HCT116 (cell line): ENCODE results near the gene CUL9. TPM values are rescaled to one million over a fixed set of nuclear protein-coding genes. Genes with fewer than 3 reads are reported as not detected.

Experiments
- ATAC-seq: fragments of 200-7000 bp; cut with Tn5 transposase; 2 replicates; pipeline ENCODE4 v1.9.1; 2020; ENCODE audit warnings: mild to moderate bottlenecking, moderate library complexity
- BruUV-seq: library from RNA; stranded (reverse); fragments of 400-500 nt; replicated peaks from 2 replicates; lab custom pipeline; 2021; lab: Mats Ljungman, UMichigan
- CTCF ChIA-PET: fragments of 300-600 bp; sonication (Branson Sonifier 250); formaldehyde crosslinking; loops from one replicate; lab custom pipeline; 2021; ENCODE audit warnings: antibody characterized with exemption; lab: Charles Lee
- POLR2A ChIA-PET: fragments of 300-600, 350-600 bp; sonication (Branson Sonifier 250); formaldehyde crosslinking; loops from one replicate; lab custom pipeline; 2021; ENCODE audit warnings: antibody characterized with exemption; lab: Charles Lee
- RAD21 ChIA-PET, 2 experiments: fragments of 300-600 bp; sonication (Branson Sonifier 250); formaldehyde crosslinking; loops; one replicate each; lab custom pipeline; 2023; ENCODE audit warnings: low total read pairs in 2 of 2; ENCODE audit not compliant: uncharacterized antibody in 2 of 2, unreplicated experiment in 2 of 2, low non-redundant PET in 1 of 2; lab: Charles Lee
- DNase-seq: peaks from one replicate; pipeline ENCODE4 v3.0.0-alpha.2; 2010; ENCODE audit warnings: low read depth, low spot score
- H2AFZ ChIP-seq: fragments of 200-600 bp; shearing (Covaris generic), sonication (generic); 2 replicates; pipeline ENCODE4 v1.6.1; 2017; ENCODE audit warnings: low read depth, mixed run types, mixed read lengths, antibody characterized with exemption, low read length; ENCODE audit not compliant: poor library complexity, severe bottlenecking
- H3K27ac ChIP-seq: 2 replicates; pipeline ENCODE4 v1.5.1; 2012; ENCODE audit warnings: low read depth, low read length
- H3K27me3 ChIP-seq: fragments of 200-600 bp; sonication (generic); 2 replicates; pipeline ENCODE4 v1.6.1; 2016; ENCODE audit warnings: mixed run types, low read length, mixed read lengths; ENCODE audit not compliant: insufficient read depth
- H3K36me3 ChIP-seq, 2 experiments: fragments of 200-500 bp in 1 of 2; fragments of 200-600 bp in 1 of 2; sonication (Bioruptor generic) in 1 of 2; sonication (generic) in 1 of 2; 2 replicates each; pipeline versions ENCODE4 v1.5.1 to v1.6.1; 2014 to 2016; ENCODE audit warnings: low read length in 2 of 2, inconsistent platforms in 1 of 2, mixed read lengths in 1 of 2, mixed run types in 1 of 2; ENCODE audit not compliant: insufficient read depth in 2 of 2, control insufficient read depth in 1 of 2
- H3K4me1 ChIP-seq, 2 experiments: fragments of 200-600 bp in 1 of 2; sonication (generic) in 1 of 2; 2 replicates each; pipeline versions ENCODE4 v1.5.1 to v1.6.1; 2012 to 2017; ENCODE audit warnings: low read length in 2 of 2, inconsistent platforms in 1 of 2, mild to moderate bottlenecking in 1 of 2, mixed read lengths in 1 of 2, mixed run types in 1 of 2, moderate library complexity in 1 of 2; ENCODE audit not compliant: insufficient read depth in 2 of 2, control insufficient read depth in 1 of 2
- H3K4me2 ChIP-seq: fragments of 200-600 bp; sonication (generic); 2 replicates; pipeline ENCODE4 v1.6.1; 2017; ENCODE audit warnings: mixed run types, low read length, mixed read lengths
- H3K4me3 ChIP-seq, 2 experiments: fragments of 200-600 bp in 1 of 2; sonication (generic) in 1 of 2; replicated peaks in 1 of 2; 2 replicates each; pipeline ENCODE4 v1.5.1; 2011 to 2016; ENCODE audit warnings: low read length in 2 of 2, control low read depth in 1 of 2, low read depth in 1 of 2, mild to moderate bottlenecking in 1 of 2, mixed read lengths in 1 of 2, mixed run types in 1 of 2
- H3K79me2 ChIP-seq: fragments of 200-600 bp; sonication (generic); 2 replicates; pipeline ENCODE4 v1.6.1; 2017; ENCODE audit warnings: mild to moderate bottlenecking, mixed run types, low read length, moderate library complexity, mixed read lengths; ENCODE audit not compliant: insufficient read depth
- H3K9ac ChIP-seq: fragments of 200-600 bp; sonication (generic); 2 replicates; pipeline ENCODE4 v1.6.1; 2016; ENCODE audit warnings: low read length, mixed read lengths
- H3K9me2 ChIP-seq: fragments of 200-600 bp; sonication (generic), shearing (Covaris generic); 2 replicates; pipeline ENCODE4 v1.6.1; 2017; ENCODE audit warnings: mixed run types, mild to moderate bottlenecking, moderate library complexity; ENCODE audit not compliant: insufficient read depth
- H3K9me3 ChIP-seq, 2 experiments: fragments of 200-500 bp in 1 of 2; fragments of 200-600 bp in 1 of 2; sonication (Bioruptor generic) in 1 of 2; sonication (generic) in 1 of 2; 2 replicates each; pipeline ENCODE4 v1.6.1; 2014 to 2017; ENCODE audit warnings: low read length in 2 of 2, mixed read lengths in 2 of 2, inconsistent platforms in 1 of 2, low read depth in 1 of 2, mild to moderate bottlenecking in 1 of 2, mixed run types in 1 of 2, moderate library complexity in 1 of 2; ENCODE audit not compliant: control insufficient read depth in 1 of 2, insufficient read depth in 1 of 2
- H4K20me1 ChIP-seq: fragments of 200-600 bp; sonication (generic), shearing (Covaris generic); 2 replicates; pipeline ENCODE4 v1.6.1; 2017; ENCODE audit warnings: mixed run types, mild to moderate bottlenecking, moderate library complexity; ENCODE audit not compliant: insufficient read depth
- POLR2AphosphoS5 ChIP-seq: IDR thresholded peaks from 2 replicates; pipeline ENCODE4 v1.6.1; 2011; ENCODE audit warnings: mild to moderate bottlenecking, low read depth, low read length, moderate library complexity
- RAD21 ChIP-seq: IDR thresholded peaks from 2 replicates; pipeline ENCODE4 v1.6.1; 2012; ENCODE audit warnings: low read depth, mild to moderate bottlenecking
- YY1 ChIP-seq: IDR thresholded peaks from 2 replicates; pipeline ENCODE4 v1.6.1; 2011; ENCODE audit warnings: low read length, low read depth, moderate library complexity, mild to moderate bottlenecking; ENCODE audit not compliant: insufficient replicate concordance; ENCODE audit errors: extremely low read depth
- ZNF274 ChIP-seq: fragments of 200-500 bp; sonication (Bioruptor generic); IDR thresholded peaks from 2 replicates; pipeline ENCODE4 v1.6.1; 2014; ENCODE audit warnings: mild to moderate bottlenecking, low read depth, low read length, inconsistent platforms
- intact Hi-C: fragments of 100-400 bp; cut with micrococcal nuclease; formaldehyde crosslinking; loops from 2 replicates; pipeline ENCODE4 v1.10.0; 2022
- total RNA-seq: library from RNA; stranded (reverse); gene quantifications from one replicate; pipeline ENCODE4 v1.2.1, GENCODE V29; 2021; ENCODE audit not compliant: unreplicated experiment

CUL9 gene
- total RNA-seq, 1 experiment from 2014 or later, result 36.5 TPM

DNA sequence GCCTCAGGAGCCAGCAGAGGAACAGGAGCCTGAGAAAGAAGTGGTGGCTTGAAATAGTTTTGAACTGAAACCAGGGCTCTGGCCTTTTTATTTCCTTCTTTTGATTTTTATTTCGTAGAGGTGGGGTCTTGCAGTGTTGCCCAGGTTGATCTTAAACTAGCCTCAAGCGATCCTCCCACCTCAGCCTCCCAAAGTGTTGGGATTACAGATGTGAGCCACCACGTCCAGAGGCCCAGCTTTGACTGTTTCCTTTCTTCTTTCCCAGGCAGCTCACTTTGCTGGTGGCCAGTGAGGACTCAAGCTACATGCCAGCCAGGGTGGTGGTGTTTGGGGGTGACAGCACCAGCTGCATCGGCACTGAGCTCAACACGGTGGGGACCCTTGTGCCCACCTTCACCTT is 20.5 kb downstream of the CUL9 start:
- Histone ChIP-seq H3K36me3 (no peaks in the 10 kb centered on the region; a peak in 2 of 4 replicates), H3K9ac (no peak overlapping the region), H3K4me3 (no peak overlapping the region), H2AFZ (no peak overlapping the region), H3K27me3 (no peaks in the 10 kb centered on the region), H3K9me2 (no peaks in the 10 kb centered on the region), H3K27ac (no peak overlapping the region), H3K4me1 (no peaks in the 10 kb centered on the region)
- no TSS peak for BruUV-seq
- TF ChIP-seq POLR2AphosphoS5 (no peak), RAD21 (no peak), ZNF274 (no peak)
- TF ChIP-seq, all 23 proteins: peak for 0
- DNase-seq, result no peak
- H3K79me2 ChIP-seq, result no peaks in the 10 kb centered on the region
- ChIA-PET POLR2A (interaction anchor here (0.5 kb wide), 1 partner anchor 273 kb away, joined by 3 read pairs; the partner anchor contains the start of gene CNPY3), CTCF (no interaction called here), RAD21 (no interaction called here)
- H3K9me3 ChIP-seq, result no peaks in the 10 kb centered on the region
- H3K4me2 ChIP-seq, result no peak overlapping the region
- no peak for ATAC-seq
- no peaks in the 10 kb centered on the region for H4K20me1 ChIP-seq
- intact Hi-C loops, result no loop called here

DNA sequence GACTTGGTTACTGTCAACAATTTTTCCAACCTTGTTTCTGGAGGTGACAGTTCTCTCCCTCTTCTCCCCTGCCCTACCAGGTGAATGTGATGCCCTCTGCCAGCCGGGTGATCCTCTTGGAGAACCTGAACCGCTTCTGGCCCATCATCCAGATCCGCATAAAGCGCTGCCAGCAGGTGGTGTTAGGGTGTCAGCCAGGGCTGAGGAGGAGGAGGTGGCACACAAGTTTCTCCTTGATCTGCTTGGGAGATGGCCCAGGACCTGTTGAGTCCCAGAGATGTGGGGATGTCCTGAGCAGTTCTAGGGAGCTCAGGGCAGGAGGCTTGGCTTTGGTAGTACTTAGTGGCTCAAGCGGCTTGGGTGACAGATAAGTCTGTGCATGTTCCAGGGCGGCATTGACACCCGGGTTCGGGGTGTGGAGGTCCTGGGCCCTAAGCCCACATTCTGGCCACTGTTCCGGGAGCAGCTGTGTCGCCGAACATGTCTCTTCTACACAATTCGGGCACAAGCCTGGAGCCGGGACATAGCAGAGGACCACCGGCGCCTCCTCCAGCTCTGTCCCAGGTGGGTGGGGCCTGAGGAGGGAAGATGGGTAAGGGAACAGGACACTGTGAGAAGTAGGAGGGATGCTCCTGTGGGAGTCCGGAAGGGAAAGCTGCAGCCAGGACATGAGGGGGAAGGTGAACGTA is 21.2 kb downstream of the CUL9 start:
- ChIA-PET RAD21 (no interaction called here), CTCF (no interaction called here), POLR2A (interaction anchor here (0.5 kb wide), 1 partner anchor 274 kb away, joined by 3 read pairs; the partner anchor contains the start of gene CNPY3)
- no peak overlapping the region for H3K9ac ChIP-seq
- no peak overlapping the region for H3K4me3 ChIP-seq
- no peak overlapping the region for H2AFZ ChIP-seq
- peak; percentile 26; the same call in 1 of the 2 replicates for ATAC-seq
- no peak overlapping the region for H3K4me2 ChIP-seq
- no peaks in the 10 kb centered on the region for H3K79me2 ChIP-seq
- H3K36me3 ChIP-seq, result no peaks in the 10 kb centered on the region; a peak in 1 of 4 replicates
- BruUV-seq, result no TSS peak
- intact Hi-C loops, result no loop called here
- H3K9me3 ChIP-seq, result no peaks in the 10 kb centered on the region
- no peak for DNase-seq
- H3K9me2 ChIP-seq, result no peaks in the 10 kb centered on the region
- no peaks in the 10 kb centered on the region for H3K27me3 ChIP-seq
- no peaks in the 10 kb centered on the region for H3K4me1 ChIP-seq
- TF ChIP-seq YY1, result no peak
- no peaks in the 10 kb centered on the region for H4K20me1 ChIP-seq
- no peak overlapping the region for H3K27ac ChIP-seq
